ENCODE results near the gene CISD1.

The CISD1 gene

GRCh38 chr10:58266003-58266825 lies 2.7 kb upstream of the CISD1 start:
- peak; percentile 74 for DNase-seq

- peak; percentile 53 for DNase-seq
Observed at GRCh38 chr10:58266826-58267712, 1.9 kb upstream of the CISD1 start.

- DNase-seq = peak; percentile 91
Observed at GRCh38 chr10:58267713-58268453, 1.1 kb upstream of the CISD1 start, which contains the start of gene IPMK. Gene IPMK (minus strand): TSS chr10:58267894. CDS start chr10:58267611, 283 bp downstream.

GRCh38 chr10:58268454-58268945 lies 462 bp upstream of the CISD1 start:
- DNase-seq = no peak

GRCh38 chr10:58269782-58270290 lies 874 bp downstream of the CISD1 start:
- DNase-seq = no peak

- no peak for DNase-seq
Observed at GRCh38 chr10:58275261-58275660, 6.3 kb downstream of the CISD1 start.

- peak; percentile 56 for DNase-seq
Observed at GRCh38 chr10:58275908-58276307, 6.9 kb downstream of the CISD1 start.

GRCh38 chr10:58278274-58278961 lies 9.5 kb downstream of the CISD1 start:
- DNase-seq = no peak

GRCh38 chr10:58278962-58279307 lies 10.0 kb downstream of the CISD1 start:
- no peak for DNase-seq

GRCh38 chr10:58280477-58280876 lies 11.5 kb downstream of the CISD1 start:
- DNase-seq = peak; percentile 72

GRCh38 chr10:58281092-58281752 lies 12.3 kb downstream of the CISD1 start:
- peak; percentile 62 for DNase-seq

GRCh38 chr10:58282615-58283014 lies 13.7 kb downstream of the CISD1 start:
- no peak for DNase-seq

- DNase-seq = peak; percentile 55
Observed at GRCh38 chr10:58291538-58292174, 22.7 kb downstream of the CISD1 start.

GRCh38 chr10:58293989-58294388 lies 25.0 kb downstream of the CISD1 start:
- DNase-seq = no peak

GRCh38 chr10:58299580-58299979 lies 30.6 kb downstream of the CISD1 start:
- peak; percentile 50 for DNase-seq

GRCh38 chr10:58300676-58301075 lies 31.7 kb downstream of the CISD1 start:
- no peak for DNase-seq

GRCh38 chr10:58302254-58302653 lies 33.3 kb downstream of the CISD1 start:
- no peak for DNase-seq

GRCh38 chr10:58304099-58304633 lies 35.2 kb downstream of the CISD1 start:
- DNase-seq = no peak

GRCh38 chr10:58305821-58306220 lies 36.9 kb downstream of the CISD1 start:
- no peak for DNase-seq

- no peak for DNase-seq
Observed at GRCh38 chr10:58307676-58308075, 38.7 kb downstream of the CISD1 start.

- DNase-seq = no peak
Observed at GRCh38 chr10:58311026-58311425, 42.1 kb downstream of the CISD1 start.
